Right lobe of liver (tissue), 6 donors: Measurements from ENCODE around the gene IL19. TPM values are rescaled to one million over a fixed set of nuclear protein-coding genes. Genes with fewer than 3 reads are reported as not detected.

ENCODE experiments used
- ATAC-seq, 4 donors: fragments of 200-7000 bp; cut with Tn5 transposase; one replicate each; pipeline ENCODE4 v1.9.1; 2020; ENCODE audit warnings: mild to moderate bottlenecking in 4 of 4, moderate library complexity in 4 of 4
- DNase-seq, 3 donors: peaks; one replicate each; pipeline ENCODE4 v3.0.0-alpha.2; 2020
- H3K27ac ChIP-seq, 3 donors: fragments of 200-600 bp; one replicate each; pipeline ENCODE4 v1.8.0; 2022
- H3K27me3 ChIP-seq, 2 donors: fragments of 200-600 bp; one replicate each; pipeline ENCODE4 v1.8.0; 2022
- H3K36me3 ChIP-seq, 4 donors: fragments of 200-600 bp; sonication (generic) in 1 of 4; one replicate each; pipeline versions ENCODE4 v1.5.1 to v1.8.0; 2017 to 2022; ENCODE audit warnings: control low read depth in 1 of 4
- H3K4me1 ChIP-seq, 4 donors: fragments of 200-600 bp; sonication (generic) in 1 of 4; one replicate each; pipeline versions ENCODE4 v1.5.1 to v1.8.0; 2017 to 2022; ENCODE audit warnings: control low read depth in 1 of 4
- H3K4me3 ChIP-seq, 3 donors: fragments of 200-600 bp; one replicate each; pipeline ENCODE4 v1.8.0; 2022
- H3K9me3 ChIP-seq, 4 donors: fragments of 200-600 bp; sonication (generic) in 1 of 4; one replicate each; pipeline versions ENCODE4 v1.5.1 to v1.8.0; 2017 to 2022; ENCODE audit warnings: control low read depth in 1 of 4
- POLR2A ChIP-seq: fragments of 450-650 bp; IDR thresholded peaks from one replicate; pipeline ENCODE4 v1.6.1; 2017; ENCODE audit warnings: antibody characterized with exemption, mild to moderate bottlenecking
- WGBS: methylation state at CpG from one replicate; pipeline ENCODE4 v1.1.6; 2018; ENCODE audit warnings: low coverage, low lambda C conversion rate; ENCODE audit not compliant: insufficient coverage; ENCODE audit errors: missing lambda C conversion rate; 5-methylcytosine and 5-hydroxymethylcytosine counted together
- intact Hi-C, 2 donors: fragments of 100-400 bp; cut with DNase I; formaldehyde crosslinking; loops; one replicate each; pipeline versions ENCODE4 v1.11.2 to v1.14.1; 2022
- total RNA-seq, 6 experiments: library from RNA; depleted of rRNA in 2 of 6; stranded (reverse); fragments of >200 nt in 2 of 6; fragmentation: NEBNext Ultra II Directional in 3 of 6; extraction: Animal tissue kit (Norgen Biotek cat#: 25700) in 3 of 6; gene quantifications; one replicate each; pipeline versions ENCODE4 v1.1.0 to v1.2.4, GENCODE V29; 2016 to 2023
- TF ChIP-seq, protein P1 (sequence below), 4 donors: fragments of 200-600 bp in 3 of 4; fragments of 450-650 bp in 1 of 4; IDR thresholded peaks; one replicate each; pipeline versions ENCODE4 v1.5.1 to v1.8.0; 2016 to 2022; ENCODE audit warnings: antibody characterized with exemption in 4 of 4, mild to moderate bottlenecking in 2 of 4
- donor health status: DM: no; HTN: yes; CAD: no.
- donor health status: DM: no; HTN: no; CAD: no.
- donor health status: DM: no; HTN: no; CAD: no.
- donor health status: DM: no; HTN: yes; CAD: no.
- donor health status: DM: no; HTN: yes; CAD: no.

IL19 gene
- total RNA-seq, 6 experiments from 2014 or later: not detected

DNA sequence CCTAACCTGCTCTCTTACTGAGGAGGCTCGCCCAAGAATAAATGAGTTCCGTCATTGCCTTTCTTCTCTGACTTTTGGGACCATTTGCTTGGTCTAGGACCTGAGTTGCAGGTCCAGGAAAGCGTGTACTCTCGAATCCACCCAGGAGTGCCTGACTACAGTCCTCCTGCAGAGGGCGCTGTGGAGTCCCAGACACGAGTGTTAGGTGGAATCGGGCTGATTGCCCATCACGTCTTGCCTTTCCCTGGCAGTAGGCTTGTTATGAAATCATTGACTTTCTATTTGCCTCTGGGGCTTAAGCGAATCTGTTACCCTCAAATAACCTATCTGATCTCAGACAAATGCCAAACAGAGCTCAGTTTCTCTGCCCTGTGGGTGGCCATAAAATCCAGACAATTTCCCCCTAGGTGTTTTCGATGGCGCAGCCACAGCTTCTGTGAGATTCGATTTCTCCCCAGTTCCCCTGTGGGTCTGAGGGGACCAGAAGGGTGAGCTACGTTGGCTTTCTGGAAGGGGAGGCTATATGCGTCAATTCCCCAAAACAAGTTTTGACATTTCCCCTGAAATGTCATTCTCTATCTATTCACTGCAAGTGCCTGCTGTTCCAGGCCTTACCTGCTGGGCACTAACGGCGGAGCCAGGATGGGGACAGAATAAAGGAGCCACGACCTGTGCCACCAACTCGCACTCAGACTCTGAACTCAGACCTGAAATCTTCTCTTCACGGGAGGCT lies 94.5 kb downstream of the IL19 start, which contains the start of gene IL20:
Gene IL20, plus strand, starts transcription at position 685 of the 733 bp plus-strand sequence. CDS start 230 bp downstream, outside the sequence.
- 30% methylated on average over 14 of the region's 19 CpGs for WGBS
- ATAC-seq: peak; percentile 98 to 100 (median 98)
- intact Hi-C loops: loop anchor here in 1 of 2 donors (10.0 kb wide), 1 partner anchor 50 kb away; no protein-coding TSS in a partner anchor

DNA sequence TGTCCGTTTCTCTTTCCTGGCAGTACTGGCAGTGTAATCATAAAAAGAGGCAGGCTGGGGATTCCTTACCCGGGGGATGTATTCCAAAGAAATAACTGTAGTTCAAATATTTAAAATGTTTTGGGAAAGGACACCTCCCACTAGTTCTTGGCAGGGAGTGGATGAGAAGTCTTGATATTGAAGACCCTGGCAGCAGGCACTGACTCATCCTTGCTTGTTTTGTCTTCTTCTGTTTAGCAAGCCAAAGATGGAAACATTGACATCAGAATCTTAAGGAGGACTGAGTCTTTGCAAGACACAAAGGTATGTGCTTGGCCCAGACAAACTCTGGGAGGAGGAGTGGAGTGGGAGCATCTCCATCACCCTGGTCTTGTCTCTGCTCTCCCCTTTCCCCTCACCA lies 95.5 kb downstream of the IL19 start:
- TF ChIP-seq POLR2A: no peak
- TF ChIP-seq, protein P1, sequence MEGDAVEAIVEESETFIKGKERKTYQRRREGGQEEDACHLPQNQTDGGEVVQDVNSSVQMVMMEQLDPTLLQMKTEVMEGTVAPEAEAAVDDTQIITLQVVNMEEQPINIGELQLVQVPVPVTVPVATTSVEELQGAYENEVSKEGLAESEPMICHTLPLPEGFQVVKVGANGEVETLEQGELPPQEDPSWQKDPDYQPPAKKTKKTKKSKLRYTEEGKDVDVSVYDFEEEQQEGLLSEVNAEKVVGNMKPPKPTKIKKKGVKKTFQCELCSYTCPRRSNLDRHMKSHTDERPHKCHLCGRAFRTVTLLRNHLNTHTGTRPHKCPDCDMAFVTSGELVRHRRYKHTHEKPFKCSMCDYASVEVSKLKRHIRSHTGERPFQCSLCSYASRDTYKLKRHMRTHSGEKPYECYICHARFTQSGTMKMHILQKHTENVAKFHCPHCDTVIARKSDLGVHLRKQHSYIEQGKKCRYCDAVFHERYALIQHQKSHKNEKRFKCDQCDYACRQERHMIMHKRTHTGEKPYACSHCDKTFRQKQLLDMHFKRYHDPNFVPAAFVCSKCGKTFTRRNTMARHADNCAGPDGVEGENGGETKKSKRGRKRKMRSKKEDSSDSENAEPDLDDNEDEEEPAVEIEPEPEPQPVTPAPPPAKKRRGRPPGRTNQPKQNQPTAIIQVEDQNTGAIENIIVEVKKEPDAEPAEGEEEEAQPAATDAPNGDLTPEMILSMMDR (IDR thresholded peaks at IDR 0.05): no peak
- H3K4me3 ChIP-seq: no peak overlapping the region
- H3K4me1 ChIP-seq: peaks cover 0 to 4% (median 2%) of the 10 kb centered on the region in 4 donors
- no peaks in the 10 kb centered on the region for H3K9me3 ChIP-seq
- ATAC-seq (no peak), DNase-seq (no peak)
- intact Hi-C loops: loop anchor here in 1 of 2 donors (10.0 kb wide), 1 partner anchor 49 kb away; no protein-coding TSS in a partner anchor
- WGBS: 73% methylated on average over 2 of the region's 2 CpGs
- no peaks in the 10 kb centered on the region for H3K36me3 ChIP-seq
- no peak overlapping the region for H3K27ac ChIP-seq
- H3K27me3 ChIP-seq: no peaks in the 10 kb centered on the region

More for the DNA sequence above, 94.5 kb downstream of the IL19 start, which contains the start of gene IL20:
- no peaks in the 10 kb centered on the region for H3K9me3 ChIP-seq
- peak; percentile 92 to 95 (median 92) for DNase-seq
- TF ChIP-seq POLR2A: no peak
- TF ChIP-seq, protein P1 (IDR thresholded peaks at IDR 0.05): peak; percentile 91 to 99 (median 96)
- peak within 1 kb of the TSS in 1 of 3 donors; percentile 3 for H3K27ac ChIP-seq
- H3K4me3 ChIP-seq: no peak within 1 kb of the TSS
- H3K36me3 ChIP-seq: no peaks in the 10 kb centered on the region
- H3K4me1 ChIP-seq: peaks cover 0 to 4% (median 2%) of the 10 kb centered on the region in 4 donors
- no peaks in the 10 kb centered on the region for H3K27me3 ChIP-seq

DNA sequence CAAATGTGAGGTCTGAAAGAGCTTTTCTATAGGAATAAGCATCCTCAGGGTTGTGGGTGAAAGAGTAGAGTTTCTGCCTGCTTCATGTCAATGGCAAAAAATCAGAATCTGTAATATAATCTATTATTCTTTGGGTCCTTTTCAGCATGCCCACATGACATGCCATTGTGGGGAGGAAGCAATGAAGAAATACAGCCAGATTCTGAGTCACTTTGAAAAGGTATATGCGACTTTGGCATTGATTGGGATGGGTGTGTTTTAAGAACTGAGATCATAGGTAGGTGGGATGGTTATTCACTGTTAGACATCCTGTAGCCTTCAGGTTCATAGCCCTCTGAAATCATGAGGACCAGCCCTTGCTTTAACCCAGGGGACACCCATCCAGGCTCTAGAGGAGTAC lies 96.7 kb downstream of the IL19 start:
- TF ChIP-seq POLR2A: no peak
- TF ChIP-seq, protein P1 (IDR thresholded peaks at IDR 0.05): no peak
- H3K27ac ChIP-seq: no peak overlapping the region
- H3K4me3 ChIP-seq: no peak overlapping the region
- no peaks in the 10 kb centered on the region for H3K36me3 ChIP-seq
- ATAC-seq (no peak), DNase-seq (no peak)
- 89% methylated on average over 1 of the region's 1 CpG for WGBS
- H3K27me3 ChIP-seq: no peaks in the 10 kb centered on the region
- H3K9me3 ChIP-seq: no peaks in the 10 kb centered on the region
- intact Hi-C loops: loop anchor here in 1 of 2 donors (10.0 kb wide), 1 partner anchor 48 kb away; no protein-coding TSS in a partner anchor
- peaks cover 0 to 4% (median 2%) of the 10 kb centered on the region in 4 donors for H3K4me1 ChIP-seq

DNA sequence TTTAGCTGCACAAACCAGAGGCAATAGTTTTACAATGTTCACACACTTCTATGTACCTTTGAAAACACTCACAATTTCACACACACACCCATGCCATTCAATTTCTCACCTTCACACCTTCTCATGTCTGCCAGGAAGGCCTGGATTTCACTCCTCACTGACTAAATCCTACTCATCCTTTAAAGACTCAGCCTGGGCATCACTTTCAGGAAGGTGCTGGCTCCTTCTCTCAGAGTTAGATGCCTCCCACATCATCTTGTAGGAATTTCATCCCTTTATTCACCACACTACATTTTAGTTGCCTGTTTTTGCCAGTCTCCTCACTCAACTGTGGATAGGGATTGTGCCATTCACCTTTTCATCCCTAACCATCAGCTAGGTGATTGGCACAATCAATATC lies 97.1 kb downstream of the IL19 start:
- Histone ChIP-seq H3K4me1 (peaks cover 0 to 4% (median 2%) of the 10 kb centered on the region in 4 donors), H3K4me3 (no peak overlapping the region), H3K9me3 (no peaks in the 10 kb centered on the region), H3K27me3 (no peaks in the 10 kb centered on the region), H3K27ac (no peak overlapping the region), H3K36me3 (no peaks in the 10 kb centered on the region)
- no peak for DNase-seq
- ATAC-seq: no peak
- intact Hi-C loops: loop anchor here in 1 of 2 donors (10.0 kb wide), 1 partner anchor 47 kb away; no protein-coding TSS in a partner anchor
- TF ChIP-seq, protein P1 (IDR thresholded peaks at IDR 0.05): no peak
